A549 (cell line): Measurements from ENCODE around the gene ADCY7.

ENCODE experiments used
- EP300 ChIP-seq, 2 experiments: fragments of >200 bp; sonication (Bioruptor Twin); formaldehyde crosslinking; IDR thresholded peaks; 2 replicates in 1 of 2; 3 replicates in 1 of 2; pipeline ENCODE4 v1.6.1; 2016 to 2017
- ESRRA ChIP-seq: fragments of 150-350 bp; IDR thresholded peaks from 2 replicates; pipeline ENCODE4 v1.6.1; 2014; ENCODE audit warnings: mild to moderate bottlenecking, low read length, borderline replicate concordance
- GATA3 ChIP-seq: IDR thresholded peaks from 2 replicates; pipeline ENCODE4 v1.6.1; 2012; ENCODE audit warnings: borderline replicate concordance
- JUN ChIP-seq, 2 experiments: fragments of >200 bp; sonication (Bioruptor Twin); formaldehyde crosslinking; IDR thresholded peaks; 2 replicates in 1 of 2; 3 replicates in 1 of 2; pipeline ENCODE4 v1.6.1; 2016 to 2017
- JUNB ChIP-seq: fragments of >200 bp; sonication (Bioruptor Twin); formaldehyde crosslinking; IDR thresholded peaks from 2 replicates; pipeline ENCODE4 v1.6.1; 2016
- MAFK ChIP-seq: fragments of 450-650 bp; IDR thresholded peaks from 2 replicates; pipeline ENCODE4 v1.6.1; 2014; ENCODE audit not compliant: partially characterized antibody
- POLR2A ChIP-seq: IDR thresholded peaks from 2 replicates; pipeline ENCODE4 v1.6.1; 2012; ENCODE audit warnings: mild to moderate bottlenecking, low read length
- RCOR1 ChIP-seq: fragments of 150-350 bp; IDR thresholded peaks from 2 replicates; pipeline ENCODE4 v1.6.1; 2014; ENCODE audit warnings: antibody characterized with exemption, low read length, low read depth
- RFX5 ChIP-seq: fragments of 450-650 bp; IDR thresholded peaks from 2 replicates; pipeline ENCODE4 v1.7.1; 2014; ENCODE audit warnings: antibody characterized with exemption, mild to moderate bottlenecking, moderate library complexity
- RNF2 ChIP-seq: fragments of 200-600 bp; sonication (generic); IDR thresholded peaks from 2 replicates; pipeline ENCODE4 v1.6.1; 2016; ENCODE audit warnings: low read depth, mild to moderate bottlenecking, antibody characterized with exemption, moderate library complexity, borderline replicate concordance
- TF ChIP-seq, protein P1 (sequence below): fragments of >200 bp; sonication (Bioruptor Twin); formaldehyde crosslinking; IDR thresholded peaks from 3 replicates; pipeline ENCODE4 v1.5.1; 2016
- TF ChIP-seq, protein P2 (sequence below): fragments of 250-450 bp; sonication (Bioruptor Pico); IDR thresholded peaks from 2 replicates; pipeline ENCODE4 v1.5.0; 2020; ENCODE audit warnings: low read depth, mild to moderate bottlenecking, moderate library complexity
- TF ChIP-seq, protein P3 (sequence below): fragments of 450-650 bp; IDR thresholded peaks from 2 replicates; pipeline ENCODE4 v1.6.1; 2014; ENCODE audit warnings: antibody characterized with exemption
- TF ChIP-seq, protein P4 (sequence below): IDR thresholded peaks from 2 replicates; pipeline ENCODE4 v1.6.1; 2012

DNA sequence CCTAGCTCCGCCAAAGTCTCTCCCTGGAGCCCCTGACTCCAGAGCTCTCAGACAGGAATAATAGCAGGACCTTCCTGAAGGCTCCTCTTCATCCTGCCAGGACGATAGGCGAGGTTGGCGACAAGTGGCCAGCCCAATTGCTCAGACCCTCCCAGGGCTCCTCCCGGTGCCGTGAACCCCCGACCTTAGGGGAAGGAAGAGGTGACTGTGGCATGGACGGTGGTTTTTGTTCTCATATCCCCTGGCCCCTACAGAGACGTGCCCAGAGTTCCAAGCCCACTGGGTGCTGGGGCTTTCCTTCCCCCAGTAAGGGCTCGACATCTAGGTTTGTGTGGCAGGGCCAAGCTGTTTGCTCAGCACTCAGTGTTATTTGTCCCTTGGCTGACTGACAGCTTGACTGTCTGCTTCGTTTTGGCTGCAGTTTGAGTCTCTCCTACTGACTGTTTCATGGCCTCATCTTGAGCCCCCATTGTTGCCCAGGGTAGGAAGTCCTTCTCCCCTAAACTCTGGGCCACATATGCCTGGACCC, 4.6 kb upstream of the ADCY7 start:
- TF ChIP-seq, protein P1, sequence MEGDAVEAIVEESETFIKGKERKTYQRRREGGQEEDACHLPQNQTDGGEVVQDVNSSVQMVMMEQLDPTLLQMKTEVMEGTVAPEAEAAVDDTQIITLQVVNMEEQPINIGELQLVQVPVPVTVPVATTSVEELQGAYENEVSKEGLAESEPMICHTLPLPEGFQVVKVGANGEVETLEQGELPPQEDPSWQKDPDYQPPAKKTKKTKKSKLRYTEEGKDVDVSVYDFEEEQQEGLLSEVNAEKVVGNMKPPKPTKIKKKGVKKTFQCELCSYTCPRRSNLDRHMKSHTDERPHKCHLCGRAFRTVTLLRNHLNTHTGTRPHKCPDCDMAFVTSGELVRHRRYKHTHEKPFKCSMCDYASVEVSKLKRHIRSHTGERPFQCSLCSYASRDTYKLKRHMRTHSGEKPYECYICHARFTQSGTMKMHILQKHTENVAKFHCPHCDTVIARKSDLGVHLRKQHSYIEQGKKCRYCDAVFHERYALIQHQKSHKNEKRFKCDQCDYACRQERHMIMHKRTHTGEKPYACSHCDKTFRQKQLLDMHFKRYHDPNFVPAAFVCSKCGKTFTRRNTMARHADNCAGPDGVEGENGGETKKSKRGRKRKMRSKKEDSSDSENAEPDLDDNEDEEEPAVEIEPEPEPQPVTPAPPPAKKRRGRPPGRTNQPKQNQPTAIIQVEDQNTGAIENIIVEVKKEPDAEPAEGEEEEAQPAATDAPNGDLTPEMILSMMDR, result no peak
- TF ChIP-seq RFX5 (no peak), ESRRA (no peak), JUNB (no peak), POLR2A (no peak), EP300 (IDR thresholded peaks at IDR 0.05) (no peak), RNF2 (no peak), RCOR1 (no peak), GATA3 (no peak), JUN (IDR thresholded peaks at IDR 0.05) (no peak), MAFK (no peak)
- TF ChIP-seq, protein P2, sequence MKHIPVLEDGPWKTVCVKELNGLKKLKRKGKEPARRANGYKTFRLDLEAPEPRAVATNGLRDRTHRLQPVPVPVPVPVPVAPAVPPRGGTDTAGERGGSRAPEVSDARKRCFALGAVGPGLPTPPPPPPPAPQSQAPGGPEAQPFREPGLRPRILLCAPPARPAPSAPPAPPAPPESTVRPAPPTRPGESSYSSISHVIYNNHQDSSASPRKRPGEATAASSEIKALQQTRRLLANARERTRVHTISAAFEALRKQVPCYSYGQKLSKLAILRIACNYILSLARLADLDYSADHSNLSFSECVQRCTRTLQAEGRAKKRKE (CRISPR knock-in tag), result no peak
- TF ChIP-seq, protein P3, sequence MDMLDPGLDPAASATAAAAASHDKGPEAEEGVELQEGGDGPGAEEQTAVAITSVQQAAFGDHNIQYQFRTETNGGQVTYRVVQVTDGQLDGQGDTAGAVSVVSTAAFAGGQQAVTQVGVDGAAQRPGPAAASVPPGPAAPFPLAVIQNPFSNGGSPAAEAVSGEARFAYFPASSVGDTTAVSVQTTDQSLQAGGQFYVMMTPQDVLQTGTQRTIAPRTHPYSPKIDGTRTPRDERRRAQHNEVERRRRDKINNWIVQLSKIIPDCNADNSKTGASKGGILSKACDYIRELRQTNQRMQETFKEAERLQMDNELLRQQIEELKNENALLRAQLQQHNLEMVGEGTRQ, result no peak
- TF ChIP-seq, protein P4, sequence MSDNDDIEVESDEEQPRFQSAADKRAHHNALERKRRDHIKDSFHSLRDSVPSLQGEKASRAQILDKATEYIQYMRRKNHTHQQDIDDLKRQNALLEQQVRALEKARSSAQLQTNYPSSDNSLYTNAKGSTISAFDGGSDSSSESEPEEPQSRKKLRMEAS, result no peak
